Heart right ventricle (tissue), 16 donors: ENCODE results near the gene ANO1. TPM values are rescaled to one million over a fixed set of nuclear protein-coding genes. Genes with fewer than 3 reads are reported as not detected.
A peak's percentile ranks its signal among the peaks of the same experiment; 100 is the strongest.

Source experiments
- ATAC-seq, 8 donors: fragments of 200-7000 bp; cut with Tn5 transposase; one replicate each; pipeline ENCODE4 v1.9.1; 2020; ENCODE audit warnings: mild to moderate bottlenecking in 8 of 8, moderate library complexity in 8 of 8, moderate number of reproducible peaks in 1 of 8
- DNase-seq, 2 donors: peaks; one replicate each; pipeline ENCODE4 v3.0.0-alpha.2; 2020
- H3K27ac ChIP-seq, 10 donors: fragments of 200-600 bp; sonication (generic) in 2 of 10; one replicate each; pipeline versions ENCODE4 v1.5.0 to v1.8.0; 2020 to 2022; ENCODE audit warnings: mild to moderate bottlenecking in 3 of 10
- H3K27me3 ChIP-seq, 7 donors: fragments of 200-600 bp; one replicate each; pipeline ENCODE4 v1.8.0; 2021 to 2022; ENCODE audit warnings: mild to moderate bottlenecking in 2 of 7
- H3K36me3 ChIP-seq, 9 donors: fragments of 200-600 bp; sonication (generic) in 1 of 9; one replicate each; pipeline versions ENCODE4 v1.5.0 to v1.8.0; 2020 to 2022; ENCODE audit warnings: mild to moderate bottlenecking in 2 of 9
- H3K4me1 ChIP-seq, 9 donors: fragments of 200-600 bp; sonication (generic) in 1 of 9; one replicate each; pipeline versions ENCODE4 v1.5.0 to v1.8.0; 2020 to 2022; ENCODE audit warnings: mild to moderate bottlenecking in 4 of 9
- H3K4me3 ChIP-seq, 10 donors: fragments of 200-600 bp; sonication (generic) in 2 of 10; one replicate each; pipeline versions ENCODE4 v1.5.0 to v1.8.0; 2020 to 2022; ENCODE audit warnings: mild to moderate bottlenecking in 7 of 10, moderate library complexity in 2 of 10
- H3K9me3 ChIP-seq, 11 donors: fragments of 200-600 bp in 10 of 11; sonication (generic) in 2 of 11; one replicate each; pipeline versions ENCODE4 v1.5.0 to v1.8.0; 2013 to 2022; ENCODE audit warnings: mild to moderate bottlenecking in 2 of 11, control low read depth in 1 of 11, moderate library complexity in 1 of 11
- CTCF ChIP-seq, 9 donors: fragments of 200-600 bp; sonication (generic) in 2 of 9; IDR thresholded peaks; one replicate each; pipeline versions ENCODE4 v1.5.0 to v1.8.0; 2021 to 2022; ENCODE audit warnings: antibody characterized with exemption in 9 of 9, mild to moderate bottlenecking in 5 of 9, moderate library complexity in 1 of 9
- WGBS, 2 donors: extraction: QIAGEN DNeasy Blood & Tissue Kit; methylation state at CpG; one replicate each; pipeline ENCODE4 v1.1.7; 2013; ENCODE audit warnings: inconsistent platforms in 1 of 2; 5-methylcytosine and 5-hydroxymethylcytosine counted together
- intact Hi-C, 10 donors: fragments of 100-400 bp; cut with DNase I; formaldehyde crosslinking; loops; one replicate each; pipeline versions ENCODE4 v1.11.1 to v1.14.2; 2022
- polyA plus RNA-seq, 2 donors: library from polyadenylated mRNA; stranded (reverse); fragments of 200-250 nt; gene quantifications; one replicate each; pipeline ENCODE4 v1.2.3, GENCODE V29; 2013
- total RNA-seq, 10 donors: library from RNA; stranded (reverse); fragmentation: NEBNext Ultra II Directional in 3 of 10; extraction: Animal tissue kit (Norgen Biotek cat#: 25700) in 3 of 10; gene quantifications; one replicate each; pipeline versions ENCODE4 v1.2.1 to v1.2.4, GENCODE V29; 2021 to 2023
- donor health status: Arrhythmogenic right ventricular cardiomyopathy.
- donor health status: ischemic (EF 13 %, LVEDD 7.1; RV severe dilation, severe dysfunction).
- donor health status: healthy with polysubstance abuse.
- donor health status: DM: no; HTN: yes; CAD: no.
- donor health status: DM: no; HTN: no; CAD: no.
- donor health status: ischemic (EF 25% LVEDD 6.9; RV normal size, moderate dysfunction).
- donor health status: ischemic (EF 25% LVEDD 5.7; RV mildly dilated, moderate dysfunction).
- donor health status: healthy.
- donor health status: DM: yes; HTN: yes; CAD: no.
- donor health status: Ischemic cardiomyopathy.
- donor health status: ischemic (EF 35%, LVEDD 5.7; RV mildly dilated, moderate dysfunction).
- donor health status: nonischemic (EF 11% LVEDD 7.7; RV severe dilation, severe dysfunction).
- donor health status: DM: yes; HTN: yes; CAD: no.
- donor health status: PGD.
- donor health status: ischemic (EF 29% LVEDD 5.4; RV normal size, mild dysfunction).
- donor health status: nonischemic (EF 23%, LVEDD 6.1; RV moderate dilation, normal function).

The ANO1 gene
- total and polyA plus RNA-seq, 12 donors: 6.6 to 13.8 (median 9.7) TPM

GRCh38 chr11:70030412-70030811, 47.7 kb upstream of the ANO1 start:
- peaks cover 0 to 3% (median 0%) of the 10 kb centered on the region in 7 donors for H3K27me3 ChIP-seq

GRCh38 chr11:70031631-70032469, 46.3 kb upstream of the ANO1 start:
- Histone ChIP-seq H3K36me3 (no peaks in the 10 kb centered on the region), H3K9me3 (no peaks in the 10 kb centered on the region), H3K27me3 (peaks cover 0 to 3% (median 0%) of the 10 kb centered on the region in 7 donors), H3K4me3 (no peak overlapping the region), H3K4me1 (peaks cover 0 to 15% (median 2%) of the 10 kb centered on the region in 9 donors), H3K27ac (no peak overlapping the region)
- WGBS, 2 donors: 77 to 83% methylated on average over 18 of the region's 18 CpGs
- DNase-seq (no peak), ATAC-seq (no peak)
- intact Hi-C loops: no loop called here
- no peak for TF ChIP-seq CTCF (IDR thresholded peaks at IDR 0.05)

More at GRCh38 chr11:70030412-70030811, 47.7 kb upstream of the ANO1 start:
- Histone ChIP-seq H3K4me3 (no peak overlapping the region), H3K36me3 (no peaks in the 10 kb centered on the region), H3K9me3 (no peaks in the 10 kb centered on the region), H3K4me1 (peaks cover 0 to 15% (median 2%) of the 10 kb centered on the region in 9 donors), H3K27ac (peak overlapping the region in 4 of 10 donors; percentile 1 to 65 (median 56))
- DNase-seq (no peak), ATAC-seq (no peak)
- intact Hi-C loops: no loop called here
- 91 to 92% methylated on average over 7 of the region's 7 CpGs for WGBS, 2 donors
- TF ChIP-seq CTCF (IDR thresholded peaks at IDR 0.05): no peak

GRCh38 chr11:70032470-70032795, 45.7 kb upstream of the ANO1 start:
- peaks cover 0 to 3% (median 0%) of the 10 kb centered on the region in 7 donors for H3K27me3 ChIP-seq
- H3K36me3 ChIP-seq: no peaks in the 10 kb centered on the region
- H3K9me3 ChIP-seq: peaks cover 0 to 5% (median 0%) of the 10 kb centered on the region in 11 donors
- intact Hi-C loops: no loop called here
- TF ChIP-seq CTCF (IDR thresholded peaks at IDR 0.05): no peak
- 87 to 88% methylated on average over 6 of the region's 6 CpGs for WGBS, 2 donors
- no peak overlapping the region for H3K4me3 ChIP-seq
- no peak overlapping the region for H3K27ac ChIP-seq
- DNase-seq (no peak), ATAC-seq (no peak)
- peaks cover 0 to 15% (median 2%) of the 10 kb centered on the region in 9 donors for H3K4me1 ChIP-seq

GRCh38 chr11:70032943-70033710, 45.0 kb upstream of the ANO1 start:
- ATAC-seq (no peak), DNase-seq (no peak)
- 90 to 91% methylated on average over 19 of the region's 19 CpGs for WGBS, 2 donors
- H3K4me3 ChIP-seq: no peak overlapping the region
- peaks cover 0 to 12% (median 2%) of the 10 kb centered on the region in 11 donors for H3K9me3 ChIP-seq
- no peak for TF ChIP-seq CTCF (IDR thresholded peaks at IDR 0.05)
- no peak overlapping the region for H3K27ac ChIP-seq
- H3K4me1 ChIP-seq: peaks cover 0 to 15% (median 2%) of the 10 kb centered on the region in 9 donors
- intact Hi-C loops: no loop called here
- peaks cover 0 to 3% (median 0%) of the 10 kb centered on the region in 7 donors for H3K27me3 ChIP-seq
- no peaks in the 10 kb centered on the region for H3K36me3 ChIP-seq
